AG04449 (cell line): ENCODE measurements around the gene AIDA.

ENCODE experiments used
- CTCF ChIA-PET: fragments of 350-600 bp; formaldehyde crosslinking; extraction: SDS; loops from one replicate; lab custom pipeline; 2021; ENCODE audit warnings: antibody characterized with exemption; lab: Yijun Ruan, JAX
- POLR2A ChIA-PET: fragments of 400-600, 350-600 bp; formaldehyde crosslinking; extraction: SDS; loops from one replicate; lab custom pipeline; 2020; ENCODE audit warnings: antibody characterized with exemption, inconsistent platforms; lab: Yijun Ruan, JAX
- DNase-seq: peaks from one replicate; pipeline ENCODE4 v3.0.0-alpha.2; 2010; ENCODE audit warnings: low read depth, low spot score
- H3K4me3 ChIP-seq: 2 replicates; pipeline ENCODE4 v1.5.1; 2011; ENCODE audit warnings: low read depth, mild to moderate bottlenecking, control low read depth, low read length
- TF ChIP-seq, protein P1 (sequence below): IDR thresholded peaks from one replicate; pipeline ENCODE4 v1.5.1; 2011; ENCODE audit warnings: mild to moderate bottlenecking, moderate library complexity, low read length, control low read depth, inconsistent platforms; ENCODE audit not compliant: insufficient read depth; ENCODE audit errors: missing control alignments

The AIDA gene

DNA sequence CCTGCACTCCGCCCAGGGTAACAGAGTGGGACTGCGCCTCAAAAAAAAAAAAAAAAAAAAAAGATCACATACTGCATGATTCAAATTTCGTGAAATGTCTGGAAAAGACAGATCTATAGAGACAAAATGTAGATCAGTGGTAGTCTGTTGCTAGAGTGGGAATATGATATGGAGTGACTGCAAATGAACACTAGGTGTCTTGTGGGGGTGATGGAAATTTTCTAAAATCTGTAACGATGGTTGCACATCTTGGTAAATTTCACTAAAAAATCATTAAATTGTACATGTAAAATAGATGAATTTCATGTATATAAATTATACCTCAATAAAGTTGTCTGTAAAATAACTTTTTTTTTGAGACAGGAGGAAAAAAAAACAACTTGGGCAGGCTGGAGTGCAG, 5.5 kb downstream of the AIDA start:
- TF ChIP-seq, protein P1, sequence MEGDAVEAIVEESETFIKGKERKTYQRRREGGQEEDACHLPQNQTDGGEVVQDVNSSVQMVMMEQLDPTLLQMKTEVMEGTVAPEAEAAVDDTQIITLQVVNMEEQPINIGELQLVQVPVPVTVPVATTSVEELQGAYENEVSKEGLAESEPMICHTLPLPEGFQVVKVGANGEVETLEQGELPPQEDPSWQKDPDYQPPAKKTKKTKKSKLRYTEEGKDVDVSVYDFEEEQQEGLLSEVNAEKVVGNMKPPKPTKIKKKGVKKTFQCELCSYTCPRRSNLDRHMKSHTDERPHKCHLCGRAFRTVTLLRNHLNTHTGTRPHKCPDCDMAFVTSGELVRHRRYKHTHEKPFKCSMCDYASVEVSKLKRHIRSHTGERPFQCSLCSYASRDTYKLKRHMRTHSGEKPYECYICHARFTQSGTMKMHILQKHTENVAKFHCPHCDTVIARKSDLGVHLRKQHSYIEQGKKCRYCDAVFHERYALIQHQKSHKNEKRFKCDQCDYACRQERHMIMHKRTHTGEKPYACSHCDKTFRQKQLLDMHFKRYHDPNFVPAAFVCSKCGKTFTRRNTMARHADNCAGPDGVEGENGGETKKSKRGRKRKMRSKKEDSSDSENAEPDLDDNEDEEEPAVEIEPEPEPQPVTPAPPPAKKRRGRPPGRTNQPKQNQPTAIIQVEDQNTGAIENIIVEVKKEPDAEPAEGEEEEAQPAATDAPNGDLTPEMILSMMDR, result no peak
- POLR2A ChIA-PET, result no interaction called here
- H3K4me3 ChIP-seq, result no peak overlapping the region
- CTCF ChIA-PET, result no interaction called here
- DNase-seq, result no peak

DNA sequence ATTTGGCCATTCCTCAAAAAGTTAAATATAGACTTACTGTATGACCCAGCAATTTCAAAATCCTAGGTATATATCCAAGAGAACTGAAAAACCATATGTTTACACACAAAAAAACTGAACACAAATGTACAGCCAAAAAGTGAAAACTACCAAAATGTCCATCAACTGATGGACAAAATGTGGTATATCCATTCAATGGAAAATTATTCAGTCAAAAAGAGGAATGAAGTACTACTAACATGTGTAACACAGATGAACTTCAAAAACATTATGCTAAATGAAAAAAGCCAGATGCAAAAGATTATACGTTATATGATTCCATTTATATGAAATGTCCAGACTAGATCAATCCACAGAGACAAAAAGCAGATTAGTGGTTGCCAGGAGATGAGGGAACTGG, 8.0 kb downstream of the AIDA start:
- DNase-seq, result no peak
- ChIA-PET CTCF (no interaction called here), POLR2A (no interaction called here)
- no peak overlapping the region for H3K4me3 ChIP-seq
- TF ChIP-seq, protein P1, result no peak

DNA sequence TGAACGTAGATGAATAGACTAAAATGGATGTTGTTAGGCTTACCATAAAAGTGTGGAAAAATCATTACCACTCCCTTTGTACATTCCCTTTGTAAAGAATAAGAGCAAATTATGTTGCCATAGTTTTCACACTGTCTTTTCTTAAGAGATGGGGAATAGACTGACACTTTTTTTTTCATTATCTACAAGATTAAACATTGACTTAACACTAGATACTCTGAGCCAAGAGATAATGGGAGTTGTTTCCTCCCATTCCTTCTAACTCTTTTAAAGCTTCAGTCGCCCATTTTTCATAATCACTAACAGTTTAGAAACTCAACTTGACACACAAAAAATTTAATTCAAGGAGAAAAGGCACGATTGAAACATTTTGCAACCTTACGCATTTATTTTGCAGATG, 10.1 kb downstream of the AIDA start:
- ChIA-PET POLR2A (no interaction called here), CTCF (no interaction called here)
- H3K4me3 ChIP-seq, result no peak overlapping the region
- TF ChIP-seq, protein P1, result no peak
- no peak for DNase-seq

DNA sequence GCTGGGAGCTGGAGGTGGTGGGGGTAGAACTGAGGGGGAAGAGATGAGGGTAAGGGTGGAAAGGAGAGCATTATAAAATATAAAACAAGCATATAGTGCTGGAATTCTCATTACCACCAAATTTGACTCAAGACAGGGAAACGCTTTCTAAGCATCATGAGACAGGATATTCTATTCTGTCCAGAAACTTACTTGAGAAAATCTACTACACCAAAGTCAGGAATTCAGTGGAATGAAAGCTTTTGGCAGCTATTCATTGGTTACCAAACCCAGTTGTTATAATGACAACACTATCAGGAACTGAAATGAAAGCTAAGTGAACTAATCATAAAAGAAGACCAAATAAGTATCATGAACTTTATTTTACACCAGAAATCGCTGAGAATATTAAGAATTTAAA, 14.5 kb downstream of the AIDA start:
- no peak overlapping the region for H3K4me3 ChIP-seq
- POLR2A ChIA-PET, result no interaction called here
- TF ChIP-seq, protein P1, result no peak
- no peak for DNase-seq
- CTCF ChIA-PET, result interaction anchor here (0.8 to 1.1 kb wide), 2 partner anchors 11 to 13 kb away, joined by 3 to 5 read pairs; no protein-coding TSS in a partner anchor

DNA sequence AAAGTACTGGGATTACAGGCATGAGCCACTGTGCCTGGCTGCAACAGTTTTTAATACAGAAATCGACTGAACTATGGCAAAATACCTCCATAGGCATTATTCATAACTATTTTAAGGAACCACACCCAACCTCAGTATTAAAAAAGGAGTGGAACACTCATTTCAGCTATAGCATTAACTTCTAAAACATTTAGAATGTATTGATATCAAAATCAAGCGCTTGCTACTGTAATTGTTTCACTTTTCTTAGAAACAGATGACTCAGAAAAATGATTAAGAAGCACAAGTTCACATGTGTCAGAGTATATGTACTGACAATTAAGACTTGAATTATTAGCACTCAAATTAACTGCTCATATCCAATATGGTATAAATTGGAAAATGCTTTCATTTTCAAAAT, 15.1 kb downstream of the AIDA start:
- no peak overlapping the region for H3K4me3 ChIP-seq
- ChIA-PET POLR2A (no interaction called here), CTCF (interaction anchor here (1.1 kb wide), 1 partner anchor 12 kb away, joined by 3 read pairs; no protein-coding TSS in a partner anchor)
- TF ChIP-seq, protein P1, result no peak
- DNase-seq, result no peak

DNA sequence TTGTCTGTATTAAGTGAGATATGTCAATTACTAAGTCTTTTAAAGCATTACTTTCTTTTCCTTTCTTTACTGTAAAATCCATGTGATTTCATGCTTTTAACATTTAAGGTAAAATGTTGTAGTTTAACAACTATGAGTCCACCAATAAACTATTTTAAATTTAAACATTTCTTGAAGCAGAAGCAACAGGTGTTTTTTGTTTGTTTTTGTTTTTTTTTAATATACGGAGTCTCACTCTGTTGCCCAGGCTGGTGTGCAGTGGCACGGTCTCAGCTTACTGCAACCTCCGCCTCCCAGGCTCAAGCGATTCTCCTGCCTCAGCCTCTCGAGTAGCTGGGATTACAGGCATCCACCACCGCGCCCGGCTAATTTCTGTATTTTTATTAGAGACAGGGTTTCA, 15.6 kb downstream of the AIDA start:
- TF ChIP-seq, protein P1, result no peak
- POLR2A ChIA-PET, result no interaction called here

More for the DNA sequence above, 15.6 kb downstream of the AIDA start:
- no peak for DNase-seq
- CTCF ChIA-PET, result interaction anchor here (1.1 kb wide), 1 partner anchor 12 kb away, joined by 3 read pairs; no protein-coding TSS in a partner anchor
- no peak overlapping the region for H3K4me3 ChIP-seq
